Fibroblast of villous mesenchyme (primary cell): ENCODE data around the gene SRD5A2. TPM values are rescaled to one million over a fixed set of nuclear protein-coding genes. Genes with fewer than 3 reads are reported as not detected.

Source experiments
- DNase-seq: peaks from one replicate; pipeline ENCODE4 v3.0.0-alpha.2; 2010; ENCODE audit warnings: low read depth
- H3K4me3 ChIP-seq: 2 replicates; pipeline ENCODE4 v1.5.1; 2011; ENCODE audit warnings: low read depth, mild to moderate bottlenecking, low read length
- total RNA-seq: library from RNA; depleted of rRNA; stranded (reverse); fragments of >200 nt; gene quantifications from 2 replicates; pipeline ENCODE4 v1.2.3, GENCODE V29; 2012
- TF ChIP-seq, protein P1 (sequence below): IDR thresholded peaks from 2 replicates; pipeline ENCODE4 v1.5.1; 2012; ENCODE audit warnings: low read depth, mild to moderate bottlenecking, low read length; ENCODE audit not compliant: insufficient read depth

The SRD5A2 gene
- total RNA-seq, 1 donor = not detected

DNA sequence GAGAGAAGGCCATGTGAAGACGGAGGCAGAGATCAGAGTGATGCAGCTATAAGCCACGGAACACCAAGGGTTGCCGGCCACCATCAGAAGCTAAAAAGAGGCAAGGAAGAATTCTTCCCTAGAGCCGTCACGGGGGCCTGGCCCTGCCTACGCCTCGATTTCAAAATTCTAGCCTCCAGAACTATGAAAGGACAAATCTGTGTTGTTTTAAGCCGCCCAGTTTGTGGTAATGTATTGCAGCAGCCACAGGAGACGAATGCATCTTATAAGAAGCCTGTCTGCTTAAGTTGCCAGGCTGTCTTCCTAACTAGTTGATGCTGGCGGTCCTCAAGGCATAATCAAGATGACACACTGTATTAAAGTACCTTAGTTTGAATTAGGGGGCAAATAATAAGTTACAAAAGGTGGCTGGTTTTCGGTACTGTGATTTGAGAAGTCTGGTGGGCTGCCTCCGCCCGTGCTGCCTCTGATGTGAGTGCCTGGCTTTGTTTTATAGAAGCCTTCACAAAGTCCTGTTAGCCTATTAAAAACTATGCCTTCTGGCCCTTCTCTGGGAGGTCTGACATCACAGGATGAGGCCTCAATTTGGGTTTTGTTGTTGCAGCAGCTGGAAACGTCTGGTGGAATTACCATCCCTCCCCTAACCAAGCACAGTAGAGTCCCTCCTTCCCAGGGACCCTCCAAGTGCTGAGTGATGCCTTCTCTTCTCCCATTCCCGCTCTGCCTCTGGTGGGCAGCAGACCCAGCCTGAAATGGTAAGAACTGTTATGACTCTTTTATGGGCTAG, 53.6 kb downstream of the SRD5A2 start:
- H3K4me3 ChIP-seq = no peak overlapping the region
- TF ChIP-seq, protein P1, sequence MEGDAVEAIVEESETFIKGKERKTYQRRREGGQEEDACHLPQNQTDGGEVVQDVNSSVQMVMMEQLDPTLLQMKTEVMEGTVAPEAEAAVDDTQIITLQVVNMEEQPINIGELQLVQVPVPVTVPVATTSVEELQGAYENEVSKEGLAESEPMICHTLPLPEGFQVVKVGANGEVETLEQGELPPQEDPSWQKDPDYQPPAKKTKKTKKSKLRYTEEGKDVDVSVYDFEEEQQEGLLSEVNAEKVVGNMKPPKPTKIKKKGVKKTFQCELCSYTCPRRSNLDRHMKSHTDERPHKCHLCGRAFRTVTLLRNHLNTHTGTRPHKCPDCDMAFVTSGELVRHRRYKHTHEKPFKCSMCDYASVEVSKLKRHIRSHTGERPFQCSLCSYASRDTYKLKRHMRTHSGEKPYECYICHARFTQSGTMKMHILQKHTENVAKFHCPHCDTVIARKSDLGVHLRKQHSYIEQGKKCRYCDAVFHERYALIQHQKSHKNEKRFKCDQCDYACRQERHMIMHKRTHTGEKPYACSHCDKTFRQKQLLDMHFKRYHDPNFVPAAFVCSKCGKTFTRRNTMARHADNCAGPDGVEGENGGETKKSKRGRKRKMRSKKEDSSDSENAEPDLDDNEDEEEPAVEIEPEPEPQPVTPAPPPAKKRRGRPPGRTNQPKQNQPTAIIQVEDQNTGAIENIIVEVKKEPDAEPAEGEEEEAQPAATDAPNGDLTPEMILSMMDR = no peak
- DNase-seq = no peak

DNA sequence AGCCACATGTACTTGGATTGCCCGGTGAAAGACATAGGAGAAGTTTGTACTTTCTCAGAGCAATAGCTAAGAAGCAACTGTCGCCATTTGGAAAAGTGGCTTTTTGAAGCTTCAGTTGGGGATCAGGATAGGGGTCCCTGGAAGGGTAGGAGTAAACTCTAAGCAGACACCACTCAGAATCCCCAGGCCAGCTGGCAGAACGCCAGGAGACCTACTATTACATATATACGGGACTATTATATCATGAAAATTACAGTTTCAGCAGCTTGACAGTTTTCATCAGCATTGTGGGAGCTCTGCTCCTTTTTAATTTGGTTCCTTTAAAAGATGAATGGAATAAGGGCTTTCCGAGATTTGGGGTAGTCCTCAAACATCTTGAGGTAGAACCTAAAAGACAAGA, 54.9 kb downstream of the SRD5A2 start:
- no peak overlapping the region for H3K4me3 ChIP-seq
- TF ChIP-seq, protein P1 = no peak
- no peak for DNase-seq

DNA sequence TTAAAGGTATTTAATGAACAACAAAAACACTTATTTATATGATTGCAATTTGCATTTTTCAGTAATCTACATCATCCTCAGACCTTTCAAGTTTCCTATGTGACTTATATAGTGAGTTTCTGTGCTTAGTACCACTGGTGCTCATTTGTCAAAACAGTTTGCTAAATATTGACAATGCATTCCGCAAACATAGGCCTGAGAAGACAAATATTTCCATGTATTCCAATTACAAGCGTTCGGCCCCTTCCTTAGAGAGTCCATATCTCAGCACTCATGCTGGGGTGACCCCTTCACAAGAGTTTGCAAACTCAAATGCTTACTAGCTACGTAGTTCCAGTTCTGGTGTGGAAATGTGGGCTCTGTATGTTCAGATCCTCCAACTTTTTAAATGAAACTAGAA, 56.1 kb downstream of the SRD5A2 start:
- DNase-seq = no peak
- TF ChIP-seq, protein P1 = no peak
- H3K4me3 ChIP-seq = no peak overlapping the region

DNA sequence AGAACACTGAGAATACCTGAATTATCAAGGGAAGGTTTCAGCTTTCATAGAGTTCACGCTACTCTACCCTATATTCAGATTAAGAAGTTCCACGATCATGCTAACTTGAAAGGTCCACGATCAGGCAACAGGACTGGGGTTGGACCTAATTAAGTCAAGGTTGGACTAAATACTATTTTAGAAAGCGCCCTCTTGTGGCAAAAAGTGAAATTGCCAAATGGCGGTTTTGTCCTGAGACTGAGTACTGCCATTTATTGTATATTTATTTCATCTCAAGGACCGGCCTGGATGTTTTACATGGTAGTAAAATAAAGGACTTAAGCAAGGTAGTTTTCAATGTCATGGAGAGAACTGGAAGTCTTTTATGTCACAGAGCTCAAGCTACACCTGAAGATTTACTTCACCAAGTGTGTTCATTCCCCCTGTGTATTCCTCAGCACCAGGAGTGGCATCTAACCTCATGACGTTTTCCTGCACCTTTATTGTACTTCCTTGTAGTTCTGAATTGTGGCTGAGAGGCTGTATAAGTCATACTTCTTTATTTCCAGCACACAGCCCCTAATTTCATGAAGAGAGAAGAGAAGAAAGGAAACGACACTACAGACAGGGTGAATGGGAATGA, 56.8 kb downstream of the SRD5A2 start:
- H3K4me3 ChIP-seq = no peak overlapping the region
- DNase-seq = peak; percentile 53
- TF ChIP-seq, protein P1 = peak; percentile 70

DNA sequence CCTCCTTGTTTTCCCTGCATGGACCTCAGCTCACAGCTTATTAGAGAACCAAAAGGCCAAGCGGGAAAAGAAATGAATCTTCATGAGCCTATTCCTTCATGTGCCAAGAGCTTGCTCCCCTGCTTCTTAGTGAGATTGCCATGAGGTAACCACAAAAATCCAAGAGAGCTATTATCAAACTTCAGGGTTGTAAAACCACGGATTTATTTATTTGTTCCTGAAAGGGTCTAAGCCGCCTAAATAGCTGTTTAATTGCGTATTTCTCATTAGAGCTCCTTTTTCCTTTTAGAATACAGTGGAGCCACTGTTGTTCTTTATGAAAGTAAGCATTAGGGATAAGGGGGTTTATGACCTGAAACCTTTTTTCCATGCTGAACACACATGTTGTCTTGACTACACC, 58.0 kb downstream of the SRD5A2 start:
- TF ChIP-seq, protein P1 = no peak
- no peak overlapping the region for H3K4me3 ChIP-seq
- DNase-seq = no peak

DNA sequence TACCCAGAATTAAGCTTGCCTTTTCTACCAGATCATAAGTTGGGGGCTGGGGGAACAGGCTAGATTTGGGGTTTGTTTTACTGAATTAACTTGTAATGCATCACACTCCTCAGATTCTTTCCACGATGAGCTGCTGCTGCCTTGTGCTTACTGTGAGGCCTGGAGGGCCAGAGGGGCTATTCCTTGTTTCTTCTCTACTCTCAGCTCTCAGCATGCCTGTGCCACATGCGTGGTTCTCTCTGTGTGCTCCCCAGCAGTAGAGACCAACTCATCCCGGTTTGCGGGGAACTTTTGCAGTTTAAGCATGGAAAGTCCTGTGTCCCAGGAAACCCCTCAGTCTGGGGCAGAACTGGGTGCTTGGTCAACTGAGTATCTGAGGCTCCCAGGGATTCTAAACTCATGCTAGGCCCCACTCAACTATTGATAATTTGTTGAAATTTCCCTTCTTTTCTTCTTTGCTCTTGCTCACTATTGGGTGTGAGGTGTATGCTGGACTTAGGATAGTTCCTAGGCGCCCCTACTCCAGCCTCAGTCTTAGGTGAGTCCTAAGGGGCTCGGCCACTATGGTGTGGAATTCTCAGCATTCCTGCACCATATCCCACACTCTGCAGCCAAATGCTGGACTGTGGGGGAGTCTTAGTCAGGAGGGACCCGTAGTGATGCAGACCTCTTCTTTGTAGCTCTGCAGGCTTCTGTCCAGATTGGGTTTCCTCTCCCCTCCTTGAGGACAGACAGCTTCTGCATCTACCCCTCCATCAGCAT, 63.1 kb downstream of the SRD5A2 start:
- no peak for DNase-seq
- no peak overlapping the region for H3K4me3 ChIP-seq
- TF ChIP-seq, protein P1 = no peak
